Fibroblast of skin of left biceps (primary cell): Measurements from ENCODE around the gene PODXL.

Experiments
- DNase-seq, 2 experiments: peaks; one replicate each; pipeline ENCODE4 v3.0.0-alpha.2; 2013; ENCODE audit warnings: low read depth in 2 of 2

Gene PODXL

GRCh38 chr7:131454498-131454897 is 101.9 kb downstream of the PODXL start:
- DNase-seq: no peak
